DOHH2 (cell line): ENCODE results near the gene SHC3.

ENCODE experiments used
- EZH2phosphoT487 ChIP-seq: fragments of 200-600 bp; sonication (generic); IDR thresholded peaks from 2 replicates; pipeline ENCODE4 v1.6.1; 2017; ENCODE audit warnings: borderline replicate concordance, mild to moderate bottlenecking, antibody characterized with exemption, low read length, moderate library complexity, mixed read lengths
- TF ChIP-seq, protein P1 (sequence below): fragments of 200-600 bp; sonication (generic); IDR thresholded peaks from one replicate; pipeline ENCODE4 v1.5.1; 2014; ENCODE audit warnings: antibody characterized with exemption, mild to moderate bottlenecking, low read depth, low read length; ENCODE audit not compliant: poor library complexity, severe bottlenecking

- TF ChIP-seq, protein P1, sequence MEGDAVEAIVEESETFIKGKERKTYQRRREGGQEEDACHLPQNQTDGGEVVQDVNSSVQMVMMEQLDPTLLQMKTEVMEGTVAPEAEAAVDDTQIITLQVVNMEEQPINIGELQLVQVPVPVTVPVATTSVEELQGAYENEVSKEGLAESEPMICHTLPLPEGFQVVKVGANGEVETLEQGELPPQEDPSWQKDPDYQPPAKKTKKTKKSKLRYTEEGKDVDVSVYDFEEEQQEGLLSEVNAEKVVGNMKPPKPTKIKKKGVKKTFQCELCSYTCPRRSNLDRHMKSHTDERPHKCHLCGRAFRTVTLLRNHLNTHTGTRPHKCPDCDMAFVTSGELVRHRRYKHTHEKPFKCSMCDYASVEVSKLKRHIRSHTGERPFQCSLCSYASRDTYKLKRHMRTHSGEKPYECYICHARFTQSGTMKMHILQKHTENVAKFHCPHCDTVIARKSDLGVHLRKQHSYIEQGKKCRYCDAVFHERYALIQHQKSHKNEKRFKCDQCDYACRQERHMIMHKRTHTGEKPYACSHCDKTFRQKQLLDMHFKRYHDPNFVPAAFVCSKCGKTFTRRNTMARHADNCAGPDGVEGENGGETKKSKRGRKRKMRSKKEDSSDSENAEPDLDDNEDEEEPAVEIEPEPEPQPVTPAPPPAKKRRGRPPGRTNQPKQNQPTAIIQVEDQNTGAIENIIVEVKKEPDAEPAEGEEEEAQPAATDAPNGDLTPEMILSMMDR: no peak
- no peak for TF ChIP-seq EZH2phosphoT487
These were observed 34.4 kb downstream of the SHC3 start for GRCh38 chr9:89144238-89144637.
